Limb (tissue), 2 donors: ENCODE measurements around the gene CDK18.
A peak's percentile ranks its signal among the peaks of the same experiment; 100 is the strongest.

Source experiments
- DNase-seq, 2 donors: peaks; one replicate each; pipeline ENCODE4 v3.0.0-alpha.2; 2016; ENCODE audit errors: extremely low spot score in 2 of 2

CDK18 gene

DNA sequence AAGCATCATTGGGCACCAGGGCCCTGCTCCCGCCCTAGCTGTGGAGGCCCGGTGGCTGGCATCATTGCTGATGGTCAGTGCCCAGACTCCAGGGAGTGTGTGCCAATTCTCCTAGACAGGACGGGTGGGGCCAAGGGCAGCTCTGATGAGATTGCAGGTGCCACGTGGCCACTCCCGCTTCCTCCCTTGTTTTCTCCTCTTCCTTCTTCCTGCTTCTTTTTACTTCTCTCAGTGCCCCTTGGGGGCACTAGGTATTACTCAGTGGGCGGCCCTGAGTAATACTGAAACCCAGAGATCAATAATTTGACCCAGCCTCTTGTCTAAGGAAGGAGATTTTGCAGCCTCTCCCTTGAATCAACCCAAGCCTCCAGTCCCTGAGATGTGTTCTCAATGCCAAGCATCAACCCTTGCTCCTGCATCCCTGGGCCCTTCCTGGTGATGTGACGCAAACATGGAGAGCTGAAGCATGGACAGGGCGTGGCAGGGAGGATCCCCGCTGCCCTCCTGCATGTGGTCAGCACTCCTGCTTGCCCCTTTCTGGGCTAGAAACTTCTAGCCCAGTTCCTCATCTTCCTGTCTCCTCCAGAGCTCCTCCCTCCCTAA lies 32.4 kb downstream of the CDK18 start:
- DNase-seq = no peak

DNA sequence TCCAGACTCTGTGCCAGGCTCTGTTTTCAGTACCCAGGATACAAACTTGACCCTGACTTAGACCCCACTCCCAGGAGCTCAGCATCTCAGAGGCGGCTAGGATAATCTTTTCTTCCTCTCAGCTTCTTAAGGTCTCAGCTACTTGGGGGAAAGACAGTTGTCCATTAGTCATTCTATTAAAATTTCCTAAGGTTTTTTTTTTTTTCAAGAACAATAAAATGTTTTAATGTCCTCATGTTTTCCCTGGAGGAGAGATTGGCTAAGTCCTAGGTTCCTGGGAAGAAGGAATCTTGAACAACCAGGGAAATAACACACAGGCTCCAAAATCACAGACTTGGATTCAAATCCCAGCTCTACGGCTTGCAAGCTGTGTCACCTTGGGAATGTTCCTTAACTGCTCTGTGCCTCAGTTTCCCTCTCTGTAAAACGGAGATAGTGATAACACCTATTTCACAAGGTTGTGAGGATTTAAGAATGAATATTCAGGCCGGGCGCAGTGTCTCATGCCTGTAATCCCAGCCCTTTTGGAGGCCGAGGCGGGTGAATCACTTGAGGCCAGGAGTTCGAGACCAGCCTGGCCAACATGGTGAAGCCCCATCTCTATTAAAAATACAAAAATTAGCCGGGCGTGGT lies 33.0 kb downstream of the CDK18 start:
- no peak for DNase-seq

DNA sequence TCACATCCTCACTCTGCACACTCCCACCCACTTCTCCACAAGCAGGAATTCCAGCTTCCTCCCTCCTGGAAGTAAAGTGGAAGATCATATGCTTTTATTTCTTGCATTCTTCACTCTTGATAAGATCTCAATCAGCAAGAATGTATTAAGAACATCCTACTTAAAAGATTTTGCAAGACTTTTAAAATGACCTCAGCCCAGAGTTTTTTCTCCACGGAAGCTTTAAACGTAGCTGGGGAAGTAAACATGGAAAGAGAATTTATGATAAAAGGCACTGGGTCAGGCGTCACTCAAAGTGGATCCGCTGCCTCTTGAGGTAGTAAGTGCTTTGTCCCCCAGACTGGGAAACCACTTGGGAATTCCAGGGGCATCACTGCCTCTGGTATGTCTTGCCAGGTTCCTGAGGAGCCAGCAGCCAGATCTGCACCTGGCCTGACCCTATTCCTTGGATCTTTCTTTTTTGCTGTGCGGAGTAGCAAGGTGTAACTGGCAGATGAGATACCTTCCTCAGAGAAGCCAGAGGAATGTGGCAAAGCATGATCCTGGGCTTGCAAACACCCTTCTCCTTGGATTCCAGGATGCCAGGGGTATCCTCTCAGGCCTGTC lies 33.9 kb downstream of the CDK18 start:
- DNase-seq = no peak

DNA sequence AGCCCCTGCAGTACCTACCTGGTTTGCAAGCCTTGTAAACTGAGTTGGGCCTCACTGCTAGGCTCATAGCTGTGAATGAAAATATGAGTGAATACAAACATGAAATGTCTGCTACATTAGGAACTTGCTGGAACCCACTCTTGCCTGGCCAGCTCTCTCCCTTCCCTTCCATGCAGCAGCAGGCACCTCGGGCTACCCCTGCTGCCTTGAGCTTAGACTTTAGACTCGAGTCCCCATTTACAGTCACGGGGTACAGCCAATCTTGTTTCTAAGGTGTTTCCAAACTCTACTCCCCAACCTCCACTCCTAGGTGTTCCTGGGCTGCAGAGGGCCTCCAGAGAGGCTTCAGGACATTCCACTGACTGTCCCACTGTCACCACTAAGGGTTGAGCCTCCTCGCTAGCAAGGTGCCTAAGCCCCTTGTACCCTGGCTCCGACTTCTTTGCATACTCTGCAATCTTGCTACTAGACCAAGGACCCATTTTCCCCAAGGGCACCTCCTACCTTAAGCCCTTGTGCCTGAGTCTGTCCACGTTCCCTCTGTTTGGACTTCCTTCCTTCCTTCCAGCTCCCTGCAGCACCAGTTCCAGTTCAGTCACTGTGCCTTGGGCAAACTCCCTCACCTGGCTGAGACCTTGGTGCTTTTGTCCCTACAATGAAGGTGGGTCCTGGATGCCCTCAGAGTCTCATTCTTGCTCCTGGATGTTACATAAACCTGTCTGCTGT lies 36.9 kb downstream of the CDK18 start:
- DNase-seq = no peak

DNA sequence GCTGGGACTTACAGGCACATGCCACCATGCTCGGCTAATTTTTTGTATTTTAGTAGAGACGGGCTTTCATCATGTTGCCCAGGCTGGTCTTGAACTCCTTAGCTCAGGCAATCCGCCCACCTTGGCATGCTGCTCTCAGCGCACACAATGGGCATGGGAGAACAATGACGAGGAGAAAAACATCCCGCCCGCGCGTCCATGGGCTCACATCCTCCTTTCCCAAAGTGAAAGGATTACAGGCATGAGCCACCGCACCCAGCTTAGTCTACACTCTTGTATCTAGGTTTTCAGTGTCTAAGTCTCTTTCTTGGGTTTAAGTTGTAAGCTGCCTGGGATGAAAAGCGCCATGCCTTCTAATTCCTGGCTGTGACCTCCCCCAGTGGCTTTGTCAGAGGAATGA lies 37.9 kb downstream of the CDK18 start:
- DNase-seq = no peak

DNA sequence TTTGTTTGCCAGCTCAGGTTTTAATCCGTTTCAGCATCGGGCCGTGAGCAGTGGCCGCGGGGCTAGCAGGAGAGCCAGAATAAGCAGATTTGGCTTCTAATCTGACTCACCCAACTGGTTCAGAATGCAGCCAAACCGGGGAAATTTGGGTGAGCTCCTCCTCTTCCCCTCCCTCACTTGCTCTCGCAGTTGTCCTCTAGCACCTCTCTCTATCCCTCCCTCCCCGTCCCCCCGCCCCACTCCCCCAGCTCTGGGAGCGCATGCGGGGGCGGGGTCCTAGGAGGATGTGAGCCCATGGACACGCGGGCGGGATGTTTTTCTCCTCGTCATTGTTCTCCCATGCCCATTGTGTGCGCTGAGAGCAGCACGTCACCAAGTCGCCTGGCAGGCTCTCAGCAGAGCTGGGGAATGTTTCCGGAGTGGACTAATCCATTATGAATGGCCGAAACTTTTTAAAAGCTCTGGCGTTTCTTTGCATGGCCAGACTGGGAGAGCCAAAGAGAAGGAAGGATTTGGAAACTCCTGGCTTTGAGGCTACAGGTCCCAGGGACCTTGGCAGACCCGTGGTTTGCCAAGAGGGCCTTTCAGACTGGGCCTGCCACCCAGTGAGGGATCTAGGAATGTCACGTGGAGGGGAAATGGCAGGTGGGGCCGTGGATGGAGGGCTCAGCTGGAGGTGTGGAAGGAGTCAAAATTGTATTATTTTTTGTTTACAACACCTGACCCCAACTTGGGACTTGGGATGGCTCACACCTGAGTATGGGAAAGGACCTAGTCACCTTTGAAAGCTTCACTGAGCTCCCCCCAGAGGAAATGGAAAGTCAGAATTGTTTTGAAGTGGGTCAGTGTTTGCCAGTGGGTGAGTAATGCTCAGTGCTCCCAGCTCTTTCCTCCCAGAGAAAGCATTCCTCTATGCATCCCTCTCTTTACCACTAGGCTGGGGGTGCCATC lies 39.2 kb downstream of the CDK18 start:
- DNase-seq = peak; percentile 42 to 79

DNA sequence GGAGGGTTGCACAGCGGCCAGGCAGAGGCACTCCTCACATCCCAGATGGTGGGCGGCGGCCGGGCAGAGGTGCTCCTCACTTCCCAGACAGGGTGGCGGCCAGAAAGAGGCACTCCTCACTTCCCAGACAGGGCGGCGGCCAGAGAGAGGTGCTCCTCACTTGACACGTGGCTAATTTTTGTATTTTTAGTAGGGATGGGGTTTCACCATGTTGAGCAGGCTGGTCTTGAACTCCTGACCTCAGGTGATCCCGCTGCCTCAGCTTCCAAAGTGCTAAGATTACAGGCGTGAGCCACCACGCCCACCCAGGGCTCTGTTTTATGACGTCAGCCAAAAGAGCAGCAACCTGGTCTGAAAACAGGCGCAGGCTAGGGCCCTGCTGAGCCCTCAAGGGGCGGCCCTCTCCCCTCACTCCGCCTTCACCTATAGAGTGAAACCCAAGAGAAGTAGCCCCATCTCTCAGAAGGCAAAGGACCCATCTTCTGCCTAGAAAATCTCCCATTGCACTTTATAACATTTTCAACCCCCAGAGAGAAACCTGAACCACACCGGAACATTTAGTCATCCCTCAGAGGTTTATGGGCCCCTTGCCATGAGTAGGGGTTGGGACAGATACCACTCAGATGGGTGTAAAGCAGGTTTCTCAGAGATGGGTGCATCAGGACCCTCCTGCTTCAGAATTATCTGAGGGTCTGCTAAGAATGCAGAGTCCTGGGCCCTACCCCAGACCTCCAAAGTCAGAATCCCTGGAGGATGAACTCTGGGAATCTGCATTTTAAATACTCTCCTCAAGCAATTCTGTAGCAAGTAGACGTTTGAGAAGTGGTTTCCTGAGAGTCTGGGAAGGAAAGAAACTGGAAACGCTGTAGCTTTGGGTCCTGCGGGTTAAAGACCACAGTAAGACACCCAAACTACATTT lies 40.8 kb downstream of the CDK18 start:
- no peak for DNase-seq

DNA sequence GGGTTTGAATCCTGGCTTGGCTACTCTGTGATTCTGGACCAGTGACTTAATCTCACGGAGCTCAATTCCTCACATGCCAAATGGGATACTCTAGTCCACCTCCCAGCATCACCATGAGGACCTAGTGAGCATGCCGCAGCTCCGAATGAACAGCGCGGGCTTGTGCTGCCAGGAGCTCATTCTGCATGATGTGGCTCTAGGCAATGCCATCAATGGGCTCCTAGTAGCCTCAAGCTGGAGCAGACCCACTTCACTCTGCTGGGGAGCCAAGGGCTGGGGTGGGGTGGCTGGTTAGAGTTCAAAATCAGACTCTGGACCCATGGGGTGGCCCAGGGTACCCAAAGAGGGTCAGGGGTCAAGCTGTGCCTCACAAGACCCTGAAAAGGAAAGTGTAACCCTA lies 41.5 kb downstream of the CDK18 start:
- no peak for DNase-seq

DNA sequence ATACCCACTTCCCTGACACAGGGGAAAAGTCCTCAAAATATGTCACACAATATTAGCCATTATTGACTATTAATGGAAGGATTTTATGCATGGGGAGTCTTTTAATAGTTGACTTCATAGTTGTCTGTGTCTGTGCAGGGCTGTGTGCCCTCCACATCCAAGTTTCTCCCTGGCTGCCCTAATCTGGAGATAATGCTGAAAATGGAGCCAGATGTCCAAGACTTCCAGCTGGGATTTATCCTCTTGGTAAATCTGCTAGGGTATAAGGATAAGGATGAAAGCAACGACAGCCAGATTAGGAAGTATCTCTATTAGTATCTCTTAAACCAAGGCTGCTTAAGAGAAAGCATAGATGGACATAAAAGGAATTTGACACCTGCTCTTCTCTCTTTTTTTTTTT lies 42.1 kb downstream of the CDK18 start:
- DNase-seq = no peak

DNA sequence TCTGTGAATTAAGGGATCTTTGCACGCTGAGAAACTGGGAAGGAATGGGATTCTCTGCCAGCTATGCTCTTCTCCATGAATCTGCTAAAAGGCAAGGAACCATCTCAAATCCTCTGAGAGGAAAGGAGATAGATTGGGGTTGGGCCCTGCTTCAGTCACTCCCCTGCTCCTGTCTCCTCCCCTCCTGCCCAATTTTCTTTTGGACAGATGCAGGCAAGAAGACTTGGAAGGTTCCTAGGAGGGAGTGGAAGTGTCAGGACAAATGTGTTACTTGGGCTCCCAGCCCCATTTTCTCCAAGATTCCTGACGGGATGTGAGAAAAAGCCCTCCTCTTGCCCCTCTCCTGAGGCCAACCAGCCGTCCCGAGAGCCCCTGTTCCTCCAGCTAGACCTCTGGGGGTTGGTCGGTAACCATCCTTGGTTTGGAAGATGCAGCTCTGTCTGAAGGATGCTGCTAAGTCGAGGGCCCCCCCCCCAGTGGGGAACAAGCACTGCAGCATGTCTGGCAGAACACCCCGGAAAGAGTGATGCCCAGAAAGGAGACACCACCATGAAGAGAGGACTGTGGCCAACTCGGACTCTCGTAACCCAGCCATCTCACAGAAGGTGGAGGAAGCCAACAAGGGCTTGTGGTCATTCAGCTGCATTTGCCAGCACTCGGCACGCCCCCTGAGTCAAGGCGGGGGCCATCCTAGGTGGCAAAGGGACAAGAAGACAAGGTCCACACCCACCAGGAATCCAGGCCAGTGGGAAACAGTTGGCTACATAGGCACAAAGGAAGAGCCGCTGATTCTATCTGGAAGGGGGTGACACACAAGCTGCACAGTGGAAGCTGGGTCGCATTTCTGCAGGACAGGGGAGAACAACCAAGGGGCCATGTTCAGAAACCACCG lies 43.7 kb downstream of the CDK18 start:
- no peak for DNase-seq

DNA sequence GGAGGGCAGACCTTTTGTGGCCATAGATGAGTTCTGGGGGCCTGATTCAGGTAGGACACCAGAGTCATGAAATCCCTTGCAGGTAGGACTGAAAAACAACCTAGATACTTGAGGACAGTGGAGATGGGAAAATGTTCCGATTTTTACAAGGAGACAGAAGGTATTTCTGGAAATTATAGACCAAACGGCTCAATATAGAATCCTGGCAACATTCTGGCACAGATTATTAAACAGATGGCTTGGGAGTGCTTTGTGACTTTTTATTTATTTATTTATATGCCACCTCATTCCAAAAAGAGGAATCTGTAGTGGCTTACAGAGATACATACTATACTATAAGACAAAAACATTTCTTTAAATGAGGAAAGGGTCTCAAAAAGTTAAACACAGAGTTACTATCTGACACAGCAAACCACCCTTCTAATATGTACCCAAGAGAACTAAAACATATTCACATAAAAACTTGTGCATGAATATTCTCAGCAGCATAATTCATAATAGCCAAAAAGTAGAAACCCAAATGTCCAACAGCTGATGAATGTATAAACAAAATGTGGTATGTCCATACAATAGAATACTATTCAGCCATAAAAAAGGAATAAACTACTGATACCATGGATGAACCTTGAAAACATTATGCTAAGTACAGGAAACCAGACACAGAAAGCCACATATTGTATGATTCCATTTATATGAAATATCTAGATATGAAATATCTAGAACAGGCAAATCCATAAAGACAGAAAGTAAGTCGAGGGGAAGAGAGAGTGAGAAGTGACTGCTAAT lies 49.8 kb downstream of the CDK18 start:
- no peak for DNase-seq

DNA sequence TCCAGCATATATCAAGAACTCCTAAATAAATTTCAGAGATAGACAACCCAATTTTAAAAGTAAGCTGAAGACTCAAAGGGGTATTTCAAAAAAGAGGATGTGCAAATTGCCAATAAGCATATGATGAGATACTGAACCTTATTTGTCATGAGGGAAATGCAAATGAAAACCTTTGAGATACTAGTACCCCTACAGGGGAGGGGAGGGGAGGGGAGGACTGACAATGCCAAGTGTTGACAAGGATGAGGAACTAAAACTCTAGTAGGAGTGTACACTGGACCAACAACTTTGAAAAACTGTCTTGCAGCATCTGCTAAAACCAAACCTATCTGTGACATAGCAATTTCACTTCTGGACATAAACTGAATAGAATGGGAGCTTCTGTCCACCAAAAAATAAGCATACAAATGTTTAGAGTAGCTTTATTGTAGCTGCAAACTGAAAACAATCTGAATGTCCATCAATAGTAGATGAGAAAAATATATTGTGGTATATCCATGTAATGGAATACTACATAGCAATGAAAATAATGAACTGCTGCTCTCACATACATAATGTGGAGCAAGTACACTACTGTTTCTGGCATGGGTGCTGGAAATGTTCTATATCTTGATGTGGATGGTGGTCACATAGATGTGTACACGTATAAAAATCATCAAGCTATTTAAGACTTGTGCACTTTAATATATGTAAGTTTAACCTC lies 57.2 kb downstream of the CDK18 start:
- no peak for DNase-seq

DNA sequence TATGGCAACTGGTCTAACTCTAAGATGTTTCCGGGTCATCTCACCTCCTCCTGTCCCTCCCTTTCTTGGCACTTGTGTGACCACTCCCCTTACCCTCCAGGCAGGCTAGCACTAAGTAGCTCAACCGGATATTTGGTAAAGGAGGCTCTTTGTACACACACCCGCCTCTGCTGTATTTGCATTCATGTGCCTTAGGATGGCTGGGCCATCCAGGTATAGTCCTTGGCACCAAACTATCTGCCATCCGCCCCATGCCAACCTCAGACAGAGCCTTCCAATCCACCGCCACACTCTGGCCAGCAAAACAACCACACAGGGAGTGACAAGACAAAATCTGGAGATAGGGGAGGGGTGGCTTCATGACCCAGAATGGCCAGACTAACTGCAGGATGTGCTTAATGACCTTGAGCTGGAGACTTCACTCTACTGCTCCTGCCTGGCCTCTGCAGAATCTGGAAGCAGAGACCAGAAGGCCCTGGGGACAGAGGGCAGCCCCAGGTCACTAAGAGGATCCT lies 59.5 kb downstream of the CDK18 start:
- no peak for DNase-seq

DNA sequence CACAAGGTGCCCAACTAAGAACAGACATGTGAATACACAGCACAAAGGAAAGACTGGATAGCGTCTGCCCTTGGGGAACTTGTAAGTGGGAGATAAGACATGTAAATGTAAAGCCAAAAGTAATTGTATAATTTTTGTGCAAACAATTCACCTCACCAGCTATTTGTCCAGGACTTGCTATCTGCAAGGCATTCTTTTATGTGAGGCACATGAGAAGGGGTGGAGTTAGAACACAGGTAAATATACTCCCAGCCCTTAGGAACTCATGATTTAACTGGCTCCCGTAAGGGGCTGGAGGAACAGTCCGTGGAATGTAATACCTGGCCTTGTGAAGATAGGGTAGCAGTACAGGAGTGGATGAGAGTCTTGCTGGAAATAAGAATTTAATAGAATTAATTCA lies 61.3 kb downstream of the CDK18 start:
- no peak for DNase-seq

DNA sequence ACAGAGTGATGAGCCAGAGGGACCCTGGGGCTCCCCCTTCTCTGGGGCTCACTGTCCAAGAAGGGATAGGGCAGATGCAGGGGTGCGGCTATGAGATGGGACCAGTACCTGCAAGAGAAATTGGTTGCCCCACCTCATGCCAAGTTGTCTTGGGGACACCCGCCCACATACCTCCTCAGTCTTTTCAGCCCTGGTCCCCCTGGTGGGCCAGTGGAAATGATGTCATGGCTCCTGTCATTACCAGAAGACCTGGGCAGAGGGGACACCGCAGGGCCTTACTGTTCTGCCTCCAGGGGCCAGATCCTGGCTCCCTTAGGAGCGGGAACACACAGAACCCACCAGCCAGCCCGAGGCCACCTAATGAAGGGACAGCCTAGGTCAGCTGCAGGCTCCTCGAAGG lies 63.2 kb downstream of the CDK18 start:
- DNase-seq = no peak

DNA sequence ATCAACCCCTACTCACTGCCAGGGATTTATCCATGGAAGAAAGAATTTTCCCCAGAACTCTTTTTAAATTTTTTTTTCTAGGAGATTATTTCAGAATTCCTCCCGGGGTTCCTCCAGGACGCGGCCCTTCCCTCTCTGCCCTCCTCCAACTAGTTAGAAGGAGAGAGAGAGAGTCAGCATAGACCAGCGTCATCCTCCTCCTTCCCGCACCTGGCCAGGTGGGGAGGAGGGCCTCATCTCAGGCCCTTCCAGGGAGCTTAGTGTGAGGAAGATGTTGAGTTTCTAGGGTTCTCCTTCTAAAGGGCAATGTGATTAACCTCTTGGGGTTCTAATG lies 63.6 kb downstream of the CDK18 start:
- DNase-seq = no peak

DNA sequence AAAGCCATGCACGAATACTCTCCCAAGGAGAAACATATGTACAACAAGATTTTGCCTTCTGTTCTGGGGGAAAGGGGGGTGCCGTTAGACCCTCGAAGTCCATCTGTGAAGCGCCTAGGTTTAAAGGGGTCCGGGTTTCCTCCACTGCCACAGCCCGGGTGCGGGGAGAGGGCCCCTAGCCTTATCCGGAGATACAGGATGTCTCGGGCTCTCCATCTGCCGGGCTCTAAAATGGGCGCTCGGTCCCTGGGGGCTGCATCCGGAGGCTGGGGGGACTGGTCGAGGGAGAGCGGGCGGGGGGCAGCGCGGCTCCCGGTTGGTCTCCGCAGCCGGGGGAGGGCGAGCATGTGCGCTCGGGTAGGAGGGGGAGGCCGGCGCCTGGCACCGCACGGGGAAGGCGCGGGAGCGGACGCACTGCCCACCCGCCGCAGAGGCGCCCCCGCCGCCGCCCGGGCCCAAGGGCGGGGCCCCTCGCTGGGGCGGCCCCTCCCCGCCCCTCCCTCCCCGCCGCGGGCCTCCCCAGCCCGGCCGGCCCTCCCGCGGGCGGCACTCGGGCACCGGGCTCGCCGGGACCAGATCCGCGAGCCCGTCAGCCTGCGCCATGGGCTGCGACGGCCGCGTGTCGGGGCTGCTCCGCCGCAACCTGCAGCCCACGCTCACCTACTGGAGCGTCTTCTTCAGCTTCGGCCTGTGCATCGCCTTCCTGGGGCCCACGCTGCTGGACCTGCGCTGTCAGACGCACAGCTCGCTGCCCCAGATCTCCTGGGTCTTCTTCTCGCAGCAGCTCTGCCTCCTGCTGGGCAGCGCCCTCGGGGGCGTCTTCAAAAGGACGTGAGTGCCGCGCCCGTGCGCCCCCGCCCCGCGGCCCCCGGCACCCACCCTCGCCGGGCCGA lies 64.2 kb downstream of the CDK18 start:
- DNase-seq = peak in 1 of 2 donors; percentile 52
